Testis (tissue), 2 donors: ENCODE data around the gene TAS1R1.

Source experiments
- CTCF ChIP-seq, 3 experiments: fragments of 450-650 bp in 2 of 3; fragments of 200-600 bp in 1 of 3; sonication (generic) in 1 of 3; IDR thresholded peaks; one replicate each; pipeline ENCODE4 v1.5.1; 2016 to 2019; ENCODE audit warnings: antibody characterized with exemption in 3 of 3, mild to moderate bottlenecking in 2 of 3, moderate library complexity in 1 of 3
- POLR2A ChIP-seq: fragments of 450-650 bp; IDR thresholded peaks from one replicate; pipeline ENCODE4 v1.6.1; 2017; ENCODE audit warnings: antibody characterized with exemption, mild to moderate bottlenecking, moderate library complexity

- TF ChIP-seq CTCF (IDR thresholded peaks at IDR 0.05) (no peak), POLR2A (no peak)
Measured at GRCh38 chr1:6622396-6623152, 67.5 kb downstream of the TAS1R1 start.
